Heart right ventricle (tissue), 12 donors: ENCODE data around the gene AZGP1. TPM values are rescaled to one million over a fixed set of nuclear protein-coding genes. Genes with fewer than 3 reads are reported as not detected.

Experiments
- polyA plus RNA-seq, 2 donors: library from polyadenylated mRNA; stranded (reverse); fragments of 200-250 nt; gene quantifications; one replicate each; pipeline ENCODE4 v1.2.3, GENCODE V29; 2013
- total RNA-seq, 10 donors: library from RNA; stranded (reverse); fragmentation: NEBNext Ultra II Directional in 3 of 10; extraction: Animal tissue kit (Norgen Biotek cat#: 25700) in 3 of 10; gene quantifications; one replicate each; pipeline versions ENCODE4 v1.2.1 to v1.2.4, GENCODE V29; 2021 to 2023
- donor health status: ischemic (EF 13 %, LVEDD 7.1; RV severe dilation, severe dysfunction).
- donor health status: healthy with polysubstance abuse.
- donor health status: DM: no; HTN: yes; CAD: no.
- donor health status: DM: no; HTN: no; CAD: no.
- donor health status: ischemic (EF 25% LVEDD 6.9; RV normal size, moderate dysfunction).
- donor health status: ischemic (EF 25% LVEDD 5.7; RV mildly dilated, moderate dysfunction).
- donor health status: healthy.
- donor health status: nonischemic (EF 11% LVEDD 7.7; RV severe dilation, severe dysfunction).
- donor health status: DM: yes; HTN: yes; CAD: no.
- donor health status: PGD.
- donor health status: ischemic (EF 29% LVEDD 5.4; RV normal size, mild dysfunction).
- donor health status: nonischemic (EF 23%, LVEDD 6.1; RV moderate dilation, normal function).

AZGP1 gene
- total and polyA plus RNA-seq, 12 donors = 37.8 to 335 (median 108) TPM

Other genes starting within 250 kb of the AZGP1 start
- gene CYP3A7, start 240.8 kb downstream of the AZGP1 start, total RNA-seq = not detected
- gene CYP3A7, start 240.8 kb downstream of the AZGP1 start, polyA plus RNA-seq = not detected
- not detected for gene CYP3A4, start 191.8 kb downstream of the AZGP1 start, total RNA-seq
- gene CYP3A4, start 191.8 kb downstream of the AZGP1 start, polyA plus RNA-seq = not detected
- under 1 TPM in 2 of 10 donors, not detected in 8; 0.18 TPM for gene CYP3A43, start 148.0 kb downstream of the AZGP1 start, total RNA-seq
- gene CYP3A43, start 148.0 kb downstream of the AZGP1 start, polyA plus RNA-seq = not detected
- not detected for gene OR2AE1, start 99.0 kb downstream of the AZGP1 start, total RNA-seq
- gene OR2AE1, start 99.0 kb downstream of the AZGP1 start, polyA plus RNA-seq = not detected
- gene TRIM4, start 56.5 kb downstream of the AZGP1 start, total RNA-seq = 1 to 10 TPM; 5.0 to 9.6 (median 6.6) TPM
- 1 to 10 TPM; 6.8 to 8.6 TPM for gene TRIM4, start 56.5 kb downstream of the AZGP1 start, polyA plus RNA-seq
- gene GJC3, start 46.4 kb downstream of the AZGP1 start, total RNA-seq = under 1 TPM in 1 of 10 donors, not detected in 9; 0.44 TPM
- under 1 TPM in 1 of 2 donors, not detected in 1; 0.29 TPM for gene GJC3, start 46.4 kb downstream of the AZGP1 start, polyA plus RNA-seq
- 10 to 100 TPM; 37.4 to 68.9 (median 49.7) TPM for gene ZKSCAN1, start 39.6 kb upstream of the AZGP1 start, total RNA-seq
- gene ZKSCAN1, start 39.6 kb upstream of the AZGP1 start, polyA plus RNA-seq = 10 to 100 TPM in 1 of 2 donors, 1 to 10 TPM in 1; 4.7 to 15.7 TPM
- 1 to 10 TPM; 5.4 to 10.0 (median 6.9) TPM for gene ZSCAN21, start 73.7 kb upstream of the AZGP1 start, total RNA-seq
- 1 to 10 TPM; 5.8 to 8.3 TPM for gene ZSCAN21, start 73.7 kb upstream of the AZGP1 start, polyA plus RNA-seq
- 10 to 100 TPM; 14.1 to 17.8 (median 15.3) TPM for gene ZNF3, start 105.7 kb upstream of the AZGP1 start, total RNA-seq
- 10 to 100 TPM in 1 of 2 donors, 1 to 10 TPM in 1; 9.0 to 17.7 TPM for gene ZNF3, start 105.7 kb upstream of the AZGP1 start, polyA plus RNA-seq
- 100 to 1,000 TPM; 106 to 130 (median 113) TPM for gene COPS6, start 112.9 kb upstream of the AZGP1 start, total RNA-seq
- gene COPS6, start 112.9 kb upstream of the AZGP1 start, polyA plus RNA-seq = 100 to 1,000 TPM; 121 to 135 TPM
- gene MCM7, start 125.4 kb upstream of the AZGP1 start, total RNA-seq = 10 to 100 TPM; 11.6 to 30.4 (median 15.5) TPM
- 10 to 100 TPM; 22.7 to 25.1 TPM for gene MCM7, start 125.4 kb upstream of the AZGP1 start, polyA plus RNA-seq
- gene AP4M1, start 125.6 kb upstream of the AZGP1 start, total RNA-seq = 10 to 100 TPM in 9 of 10 donors, 1 to 10 TPM in 1; 8.4 to 14.4 (median 11.0) TPM
- 10 to 100 TPM; 15.9 to 20.6 TPM for gene AP4M1, start 125.6 kb upstream of the AZGP1 start, polyA plus RNA-seq
- 10 to 100 TPM; 28.0 to 43.3 (median 31.0) TPM for gene TAF6, start 143.3 kb upstream of the AZGP1 start, total RNA-seq
- 10 to 100 TPM; 23.5 to 33.6 TPM for gene TAF6, start 143.3 kb upstream of the AZGP1 start, polyA plus RNA-seq
- 10 to 100 TPM in 1 of 10 donors, 1 to 10 TPM in 9; 4.9 to 10.8 (median 6.6) TPM for gene CNPY4, start 143.6 kb upstream of the AZGP1 start, total RNA-seq
- 10 to 100 TPM; 11.7 to 13.7 TPM for gene CNPY4, start 143.6 kb upstream of the AZGP1 start, polyA plus RNA-seq
- 1 to 10 TPM; 1.2 to 3.5 (median 2.0) TPM for gene MBLAC1, start 150.9 kb upstream of the AZGP1 start, total RNA-seq
- 1 to 10 TPM; 2.6 to 2.9 TPM for gene MBLAC1, start 150.9 kb upstream of the AZGP1 start, polyA plus RNA-seq
- 100 to 1,000 TPM in 1 of 10 donors, 10 to 100 TPM in 9; 72.3 to 102 (median 88.5) TPM for gene LAMTOR4, start 172.9 kb upstream of the AZGP1 start, total RNA-seq
- gene LAMTOR4, start 172.9 kb upstream of the AZGP1 start, polyA plus RNA-seq = 100 to 1,000 TPM; 147 to 210 TPM
- 10 to 100 TPM in 1 of 10 donors, 1 to 10 TPM in 9; 3.9 to 10.8 (median 7.6) TPM for gene TRAPPC14, start 182.7 kb upstream of the AZGP1 start, total RNA-seq
- gene TRAPPC14, start 182.7 kb upstream of the AZGP1 start, polyA plus RNA-seq = 10 to 100 TPM in 1 of 2 donors, 1 to 10 TPM in 1; 7.8 to 17.5 TPM
- gene GAL3ST4, start 192.6 kb upstream of the AZGP1 start, total RNA-seq = 1 to 10 TPM in 9 of 10 donors, under 1 TPM in 1; 1.00 to 3.1 (median 1.5) TPM
- 1 to 10 TPM; 1.1 to 1.6 TPM for gene GAL3ST4, start 192.6 kb upstream of the AZGP1 start, polyA plus RNA-seq
- gene GPC2, start 201.3 kb upstream of the AZGP1 start, total RNA-seq = 1 to 10 TPM in 1 of 10 donors, under 1 TPM in 7, not detected in 2; 0.11 to 1.1 (median 0.50) TPM
- gene GPC2, start 201.3 kb upstream of the AZGP1 start, polyA plus RNA-seq = under 1 TPM; 0.51 TPM
- gene STAG3, start 201.9 kb upstream of the AZGP1 start, total RNA-seq = 1 to 10 TPM in 3 of 10 donors, under 1 TPM in 6, not detected in 1; 0.32 to 1.5 (median 0.47) TPM
- under 1 TPM; 0.13 to 0.66 TPM for gene STAG3, start 201.9 kb upstream of the AZGP1 start, polyA plus RNA-seq
- 1 to 10 TPM in 1 of 10 donors, not detected in 9; 2.1 TPM for gene PVRIG, start 243.9 kb upstream of the AZGP1 start, total RNA-seq
- gene PVRIG, start 243.9 kb upstream of the AZGP1 start, polyA plus RNA-seq = under 1 TPM; 0.22 to 0.59 TPM